Measurements from ENCODE around the gene PRRX1.
A peak's percentile ranks its signal among the peaks of the same experiment; 100 is the strongest.

Gene PRRX1

DNA sequence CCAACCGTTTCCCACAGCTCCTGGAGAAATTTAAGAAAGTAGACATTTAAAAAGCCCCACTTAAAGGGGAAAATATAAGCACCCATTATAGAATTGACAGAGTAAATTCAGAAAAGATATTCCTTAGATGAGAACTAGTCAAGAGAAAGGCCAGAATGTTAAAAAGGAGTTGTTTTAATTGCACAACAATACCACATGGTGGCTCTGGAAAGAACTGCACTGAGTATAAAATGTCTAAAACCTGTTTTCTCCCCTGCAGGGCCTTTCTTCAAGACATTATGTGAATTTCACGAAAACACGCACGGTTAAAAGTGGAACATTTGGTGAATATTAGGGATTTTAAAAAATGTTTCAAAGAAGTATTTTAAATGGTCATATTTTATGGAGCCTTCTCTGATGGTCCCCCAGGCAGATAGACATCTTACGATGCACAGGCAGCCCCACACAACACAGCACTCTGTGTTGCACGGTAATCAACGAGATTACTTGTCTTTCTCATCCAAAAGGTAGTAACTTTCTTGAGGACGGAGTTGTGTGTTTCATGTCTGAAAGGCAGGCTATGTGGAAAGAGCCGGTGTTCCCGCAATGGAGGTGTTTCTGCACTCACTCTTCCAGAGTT lies 101.9 kb downstream of the PRRX1 start:
- POLR2A ChIA-PET, result no interaction called here
- peak; percentile 28 for DNase-seq (ENCODE audit: extremely low spot score)
- CTCF ChIA-PET, result interaction anchor here (0.6 kb wide), 1 partner anchor 713 kb away, joined by 4 read pairs; no protein-coding TSS in a partner anchor
- TF ChIP-seq HDGF (IDR thresholded peaks at IDR 0.05; ENCODE audit: borderline replicate concordance), result no peak
- TF ChIP-seq TARDBP (IDR thresholded peaks at IDR 0.05), result no peak

DNA sequence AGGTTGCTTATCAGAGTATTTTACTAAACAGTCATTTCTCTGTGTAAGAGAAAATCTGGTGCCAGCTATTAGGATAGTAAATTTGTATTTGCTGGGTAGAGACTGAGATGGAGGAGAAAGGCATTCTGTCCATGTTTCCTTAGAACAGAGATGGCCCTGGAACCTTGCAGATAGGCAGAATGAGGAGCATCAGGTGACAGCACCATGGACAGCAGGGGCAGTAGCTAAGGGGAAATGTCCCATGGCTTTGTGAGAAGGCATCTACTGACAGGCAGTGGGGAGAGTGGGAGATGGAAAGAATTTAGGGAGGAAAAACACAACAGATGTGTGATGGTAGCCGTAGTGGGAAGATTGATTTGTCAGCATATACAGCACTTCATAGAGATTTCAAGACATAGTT lies 105.0 kb downstream of the PRRX1 start:
- POLR2A ChIA-PET, result no interaction called here
- no peak for DNase-seq (ENCODE audit: extremely low spot score)
- CTCF ChIA-PET, result no interaction called here
- TF ChIP-seq SP1 (IDR thresholded peaks at IDR 0.05) (no peak), FOXA1 (IDR thresholded peaks at IDR 0.05) (no peak), HDGF (IDR thresholded peaks at IDR 0.05; ENCODE audit: borderline replicate concordance) (no peak), CTBP1 (IDR thresholded peaks at IDR 0.05; ENCODE audit: borderline replicate concordance) (no peak), ARNT (IDR thresholded peaks at IDR 0.05) (no peak), TARDBP (IDR thresholded peaks at IDR 0.05) (no peak), ELF4 (IDR thresholded peaks at IDR 0.05) (no peak), NFRKB (IDR thresholded peaks at IDR 0.05) (no peak), FOXM1 (IDR thresholded peaks at IDR 0.05; ENCODE audit: borderline replicate concordance) (no peak), SUZ12 (IDR thresholded peaks at IDR 0.05) (no peak), L3MBTL2 (conservative IDR thresholded peaks at IDR 0.05) (no peak), LEF1 (IDR thresholded peaks at IDR 0.05; ENCODE audit: borderline replicate concordance) (no peak), ZNF384 (IDR thresholded peaks at IDR 0.05) (no peak), FOXK2 (IDR thresholded peaks at IDR 0.05) (no peak), BHLHE40 (IDR thresholded peaks at IDR 0.05; ENCODE audit: borderline replicate concordance) (no peak), PKNOX1 (IDR thresholded peaks at IDR 0.05) (no peak)

- ChIA-PET CTCF (no interaction called here), POLR2A (no interaction called here)
- no peak for DNase-seq (ENCODE audit: extremely low spot score)
- TF ChIP-seq NFRKB (IDR thresholded peaks at IDR 0.05) (no peak), FOXA1 (IDR thresholded peaks at IDR 0.05) (no peak), L3MBTL2 (conservative IDR thresholded peaks at IDR 0.05) (no peak), ARNT (IDR thresholded peaks at IDR 0.05) (no peak)
These were observed 105.8 kb downstream of the PRRX1 start for GRCh38 chr1:170769691-170770090.

DNA sequence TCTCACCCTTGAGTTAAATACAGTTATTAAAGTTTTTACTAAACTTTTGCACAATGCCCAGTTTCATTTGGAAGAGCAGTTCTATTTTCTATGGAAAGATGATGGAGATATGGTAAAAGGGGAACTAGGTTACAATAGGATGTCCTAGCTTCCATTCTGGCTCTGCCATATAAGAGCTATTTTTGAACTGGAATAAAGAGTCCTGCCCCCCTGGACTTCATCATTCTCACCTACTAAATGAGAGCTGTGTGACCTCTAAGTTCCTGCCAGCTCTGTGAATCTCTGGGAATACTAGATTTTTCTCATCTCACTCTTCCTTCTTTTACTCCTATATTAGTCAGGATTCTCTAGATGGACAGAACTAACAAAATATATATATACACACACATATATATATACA lies 106.3 kb downstream of the PRRX1 start:
- CTCF ChIA-PET, result no interaction called here
- DNase-seq (ENCODE audit: extremely low spot score), result no peak
- POLR2A ChIA-PET, result no interaction called here
- no peak for TF ChIP-seq SUZ12 (IDR thresholded peaks at IDR 0.05)
- no peak for TF ChIP-seq FOXK2 (IDR thresholded peaks at IDR 0.05)

DNA sequence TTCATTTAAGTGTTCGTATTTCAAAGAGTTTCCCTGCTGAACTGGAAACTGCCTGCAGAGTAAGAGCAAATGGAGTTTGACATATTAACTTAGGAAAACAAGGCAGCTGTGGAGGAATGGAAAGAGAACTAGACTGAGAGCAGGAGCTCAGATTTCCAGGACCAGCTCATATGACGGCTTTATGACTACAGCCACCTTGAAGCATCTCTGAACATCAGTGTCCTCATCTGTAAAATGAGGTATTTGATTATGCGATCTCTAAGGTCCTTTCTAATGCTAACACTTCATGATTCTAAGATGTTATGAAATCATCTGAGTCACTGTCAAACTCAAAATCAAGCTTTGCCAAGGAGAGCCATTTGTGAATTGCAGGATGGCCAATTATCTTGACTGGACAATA lies 112.3 kb downstream of the PRRX1 start:
- ChIA-PET POLR2A (no interaction called here), CTCF (interaction anchor here (0.8 kb wide), 1 partner anchor 154 kb away, joined by 3 read pairs; no protein-coding TSS in a partner anchor)
- DNase-seq (ENCODE audit: extremely low spot score), result no peak
- TF ChIP-seq ELF4 (IDR thresholded peaks at IDR 0.05), result no peak
- TF ChIP-seq FOXA1 (IDR thresholded peaks at IDR 0.05), result no peak
- no peak for TF ChIP-seq LEF1 (IDR thresholded peaks at IDR 0.05; ENCODE audit: borderline replicate concordance)
- no peak for TF ChIP-seq PKNOX1 (IDR thresholded peaks at IDR 0.05)
- no peak for TF ChIP-seq BHLHE40 (IDR thresholded peaks at IDR 0.05; ENCODE audit: borderline replicate concordance)
- TF ChIP-seq ARNT (IDR thresholded peaks at IDR 0.05), result no peak
- TF ChIP-seq FOXM1 (IDR thresholded peaks at IDR 0.05; ENCODE audit: borderline replicate concordance), result no peak
- TF ChIP-seq TARDBP (IDR thresholded peaks at IDR 0.05), result no peak
- TF ChIP-seq HDGF (IDR thresholded peaks at IDR 0.05; ENCODE audit: borderline replicate concordance), result no peak
- TF ChIP-seq SP1 (IDR thresholded peaks at IDR 0.05), result no peak
- no peak for TF ChIP-seq NFRKB (IDR thresholded peaks at IDR 0.05)
- TF ChIP-seq CTBP1 (IDR thresholded peaks at IDR 0.05; ENCODE audit: borderline replicate concordance), result no peak
- no peak for TF ChIP-seq SUZ12 (IDR thresholded peaks at IDR 0.05)
- no peak for TF ChIP-seq ZNF384 (IDR thresholded peaks at IDR 0.05)

DNA sequence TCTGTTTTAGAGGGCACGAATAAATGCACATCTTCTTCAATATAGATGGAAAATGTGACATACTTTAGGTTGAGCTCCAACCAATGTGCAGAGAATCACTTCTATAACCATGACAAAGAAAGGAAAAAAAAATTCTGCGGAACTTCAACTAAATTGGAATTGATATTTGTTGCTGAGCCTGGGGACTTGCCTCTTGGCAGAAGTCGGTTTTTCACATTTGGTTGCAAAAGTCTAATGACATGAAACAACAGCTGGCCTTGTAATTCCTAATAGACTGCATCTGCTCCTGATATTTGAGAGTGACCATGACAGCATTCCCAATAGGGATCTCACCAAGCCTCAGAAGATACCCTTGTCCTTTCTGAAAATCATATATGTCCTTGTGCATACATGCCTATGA lies 112.8 kb downstream of the PRRX1 start:
- no peak for DNase-seq (ENCODE audit: extremely low spot score)
- CTCF ChIA-PET, result no interaction called here
- POLR2A ChIA-PET, result no interaction called here
- TF ChIP-seq LEF1 (IDR thresholded peaks at IDR 0.05; ENCODE audit: borderline replicate concordance) (no peak), L3MBTL2 (conservative IDR thresholded peaks at IDR 0.05) (no peak), HDGF (IDR thresholded peaks at IDR 0.05; ENCODE audit: borderline replicate concordance) (no peak), SP1 (IDR thresholded peaks at IDR 0.05) (no peak), FOXA1 (IDR thresholded peaks at IDR 0.05) (no peak), ARNT (IDR thresholded peaks at IDR 0.05) (no peak), ELF4 (IDR thresholded peaks at IDR 0.05) (no peak), BHLHE40 (IDR thresholded peaks at IDR 0.05; ENCODE audit: borderline replicate concordance) (no peak), FOXK2 (IDR thresholded peaks at IDR 0.05) (no peak), CTBP1 (IDR thresholded peaks at IDR 0.05; ENCODE audit: borderline replicate concordance) (no peak)

Data from HEK293T (cell line).